Karpas-422 (cell line): ENCODE data around the gene PAEP. TPM values are rescaled to one million over a fixed set of nuclear protein-coding genes. Genes with fewer than 3 reads are reported as not detected.
"Not testable (repeated sequence)": the region's sequence is repeated elsewhere in the genome, so short reads cannot be mapped to it uniquely, and the experiment has no call there.

Experiments used
- DNase-seq: peaks from one replicate; pipeline ENCODE4 v3.0.0-alpha.2; 2015
- H2AFZ ChIP-seq: fragments of 200-600 bp; sonication (generic); 2 replicates; pipeline ENCODE4 v1.6.1; 2014; ENCODE audit warnings: antibody characterized with exemption, low read length, mixed read lengths
- H3K27ac ChIP-seq: fragments of 200-600 bp; sonication (generic); 2 replicates; pipeline ENCODE4 v1.5.1; 2014; ENCODE audit warnings: mild to moderate bottlenecking, low read length, moderate library complexity
- H3K27me3 ChIP-seq: fragments of 200-600 bp; sonication (generic); 2 replicates; pipeline ENCODE4 v1.6.1; 2014; ENCODE audit warnings: low read length, mixed read lengths
- H3K36me3 ChIP-seq: fragments of 200-600 bp; sonication (generic); 2 replicates; pipeline ENCODE4 v1.6.1; 2014; ENCODE audit warnings: low read length, mixed read lengths; ENCODE audit not compliant: insufficient read depth
- H3K4me1 ChIP-seq: fragments of 200-600 bp; sonication (generic); 2 replicates; pipeline ENCODE4 v1.6.1; 2014; ENCODE audit warnings: mild to moderate bottlenecking, low read length, mixed read lengths
- H3K4me2 ChIP-seq: fragments of 200-600 bp; sonication (generic); 2 replicates; pipeline ENCODE4 v1.6.1; 2014; ENCODE audit warnings: low read length, low read depth, mild to moderate bottlenecking; ENCODE audit not compliant: poor library complexity, severe bottlenecking
- H3K4me3 ChIP-seq: fragments of 200-600 bp; sonication (generic); 2 replicates; pipeline ENCODE4 v1.5.1; 2014; ENCODE audit warnings: mild to moderate bottlenecking, antibody characterized with exemption, low read length, mixed read lengths
- H3K79me2 ChIP-seq: fragments of 200-600 bp; sonication (generic); 2 replicates; pipeline ENCODE4 v1.6.1; 2014; ENCODE audit warnings: mild to moderate bottlenecking, low read length, mixed read lengths
- H3K9ac ChIP-seq: fragments of 200-600 bp; sonication (generic); 2 replicates; pipeline ENCODE4 v1.6.0; 2014; ENCODE audit warnings: low read length
- H3K9me2 ChIP-seq: fragments of 200-600 bp; sonication (generic), shearing (Covaris generic); replicated peaks from 2 replicates; pipeline ENCODE4 v1.6.0; 2014; ENCODE audit warnings: mild to moderate bottlenecking, low read length, moderate library complexity; ENCODE audit not compliant: insufficient read depth
- H3K9me3 ChIP-seq: fragments of 300-700, 200-600 bp; sonication (generic); 2 replicates; pipeline ENCODE4 v1.6.1; 2014; ENCODE audit warnings: low read length, mixed read lengths
- H4K20me1 ChIP-seq: fragments of 200-600 bp; sonication (generic); 2 replicates; pipeline ENCODE4 v1.6.1; 2014; ENCODE audit warnings: mild to moderate bottlenecking, antibody characterized with exemption, low read length, low read depth; ENCODE audit not compliant: insufficient read depth
- total RNA-seq: library from RNA; depleted of rRNA; stranded (reverse); fragments of >200 nt; shearing (Covaris generic); gene quantifications from 2 replicates; pipeline ENCODE4 v1.2.3, GENCODE V29; 2014; ENCODE audit warnings: low replicate concordance

PAEP gene
- total RNA-seq, 1 experiment from 2014 or later, result not detected

DNA sequence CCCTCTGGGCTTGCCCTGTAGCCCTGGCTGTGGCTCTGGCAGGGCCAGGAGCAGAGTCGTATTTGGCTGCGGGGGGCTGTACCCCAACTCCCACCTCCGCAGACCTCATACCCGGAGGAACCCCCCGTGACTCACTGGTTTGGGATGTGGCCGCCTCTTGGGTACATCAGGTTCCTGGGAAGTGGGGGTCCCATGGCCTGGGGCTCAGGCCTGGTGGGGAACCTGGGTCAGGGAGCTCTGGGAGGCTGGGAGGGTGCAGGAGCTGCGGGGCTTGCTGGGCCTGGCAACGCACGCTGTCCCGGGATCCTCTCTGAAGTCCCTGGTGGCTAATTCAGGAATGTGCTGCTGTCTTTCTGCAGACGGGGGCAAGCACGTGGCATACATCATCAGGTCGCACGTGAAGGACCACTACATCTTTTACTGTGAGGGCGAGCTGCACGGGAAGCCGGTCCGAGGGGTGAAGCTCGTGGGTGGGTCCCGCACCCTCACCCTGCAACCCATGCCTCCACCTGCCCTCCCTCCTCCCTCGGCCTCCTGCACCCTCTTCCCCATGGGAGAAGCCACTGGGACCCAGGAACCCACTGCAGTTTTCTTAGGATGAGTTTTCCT, 37.9 kb upstream of the PAEP start:
- H3K9ac ChIP-seq, result no peak overlapping the region
- H2AFZ ChIP-seq, result no peak overlapping the region
- H4K20me1 ChIP-seq, result no peaks in the 10 kb centered on the region
- no peaks in the 10 kb centered on the region for H3K27me3 ChIP-seq
- no peak for DNase-seq
- H3K4me3 ChIP-seq, result no peak overlapping the region
- no peaks in the 10 kb centered on the region for H3K9me3 ChIP-seq
- H3K36me3 ChIP-seq, result no peaks in the 10 kb centered on the region
- H3K27ac ChIP-seq, result no peak overlapping the region
- H3K79me2 ChIP-seq, result no peaks in the 10 kb centered on the region
- H3K4me1 ChIP-seq, result no peaks in the 10 kb centered on the region
- no peak overlapping the region for H3K4me2 ChIP-seq
- no peaks in the 10 kb centered on the region for H3K9me2 ChIP-seq

DNA sequence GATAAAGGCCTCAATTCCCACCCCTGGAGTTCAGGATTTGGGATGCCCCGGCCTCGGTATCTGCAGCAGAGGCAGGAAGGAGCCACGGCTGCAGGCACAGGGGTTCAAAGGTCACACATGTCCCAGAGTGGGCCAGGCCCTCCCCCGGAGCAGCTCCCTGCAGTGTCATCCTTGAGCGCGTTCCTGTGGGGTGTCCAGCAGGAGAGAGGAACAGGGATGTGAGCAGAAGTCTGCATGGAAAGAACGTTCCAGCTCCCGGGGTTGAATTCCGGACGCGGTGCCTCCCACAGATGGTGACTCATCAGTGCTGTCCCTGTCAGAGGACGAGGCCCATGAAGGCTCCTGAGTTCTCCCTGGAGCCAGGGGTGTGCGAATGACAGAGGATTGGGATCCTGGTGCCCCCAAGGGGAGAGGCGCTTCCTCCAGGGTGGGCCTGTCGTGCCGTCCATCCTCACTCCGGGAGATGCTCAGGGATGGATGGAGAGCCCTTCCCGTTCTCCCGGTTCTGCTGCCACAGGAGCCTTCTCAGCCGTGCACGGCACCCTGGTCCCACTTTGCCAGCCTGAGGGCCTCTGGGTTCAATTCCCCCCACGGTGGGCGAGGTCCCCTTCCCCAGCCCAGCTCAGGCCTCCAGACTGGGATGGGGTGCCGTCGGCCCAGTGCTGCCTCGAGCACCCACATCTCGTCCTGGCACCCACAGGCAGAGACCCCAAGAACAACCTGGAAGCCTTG, 37.3 kb upstream of the PAEP start:
- H3K9me3 ChIP-seq, result no peaks in the 10 kb centered on the region
- H3K27me3 ChIP-seq, result no peaks in the 10 kb centered on the region
- no peak overlapping the region for H3K4me2 ChIP-seq
- no peaks in the 10 kb centered on the region for H3K4me1 ChIP-seq
- no peaks in the 10 kb centered on the region for H3K79me2 ChIP-seq
- H3K27ac ChIP-seq, result no peak overlapping the region
- H3K9me2 ChIP-seq, result no peaks in the 10 kb centered on the region
- no peak for DNase-seq
- H2AFZ ChIP-seq, result no peak overlapping the region
- H3K4me3 ChIP-seq, result no peak overlapping the region
- H4K20me1 ChIP-seq, result no peaks in the 10 kb centered on the region
- H3K9ac ChIP-seq, result no peak overlapping the region
- H3K36me3 ChIP-seq, result no peaks in the 10 kb centered on the region

DNA sequence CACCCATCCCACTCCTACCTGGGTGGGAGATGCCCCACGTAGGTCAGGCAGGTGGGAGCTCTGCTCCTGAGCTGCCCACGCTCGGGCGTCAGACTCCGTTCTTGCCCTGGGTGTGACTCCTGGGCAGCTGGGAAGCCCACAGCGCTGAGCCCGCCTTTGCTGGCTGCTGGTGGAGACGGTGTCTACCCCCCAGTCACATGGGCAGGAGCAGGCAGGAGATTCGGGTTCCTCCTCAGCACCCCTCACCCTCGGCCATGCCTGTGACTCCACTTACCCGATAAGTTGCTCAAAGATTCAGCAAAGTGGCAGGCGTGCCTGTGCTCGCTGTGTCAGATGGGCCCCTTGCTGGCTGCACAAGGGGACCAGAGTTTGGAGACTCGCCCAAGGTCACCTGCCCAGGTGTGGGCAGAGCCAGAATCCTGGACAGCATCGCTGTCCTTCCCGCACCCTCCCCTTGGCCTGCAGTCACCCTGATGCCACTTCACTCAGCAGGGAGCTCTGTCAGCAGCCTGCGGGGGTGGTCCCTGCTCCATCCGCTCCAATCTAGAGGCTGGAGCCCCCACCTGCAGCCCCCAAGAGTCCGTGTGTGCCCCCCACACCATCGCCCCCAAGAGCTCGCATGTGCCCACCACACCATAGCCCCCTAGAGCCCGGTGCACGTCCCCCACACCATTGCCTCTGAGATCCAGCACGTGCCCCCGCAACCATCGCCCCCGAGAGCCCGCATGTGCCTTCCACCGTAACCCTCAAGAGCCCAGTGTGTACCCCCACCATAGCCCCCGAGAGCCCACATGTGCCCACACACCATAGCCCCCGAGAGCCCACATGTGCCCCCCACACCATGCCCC, 36.1 kb upstream of the PAEP start:
- Histone ChIP-seq H3K9me2 (no peaks in the 10 kb centered on the region), H3K9me3 (no peaks in the 10 kb centered on the region), H3K4me3 (no peak overlapping the region), H3K79me2 (no peaks in the 10 kb centered on the region), H2AFZ (no peak overlapping the region), H3K27ac (no peak overlapping the region), H3K4me2 (no peak overlapping the region), H3K9ac (no peak overlapping the region), H4K20me1 (no peaks in the 10 kb centered on the region), H3K36me3 (no peaks in the 10 kb centered on the region), H3K27me3 (no peaks in the 10 kb centered on the region), H3K4me1 (no peaks in the 10 kb centered on the region)
- no peak for DNase-seq

DNA sequence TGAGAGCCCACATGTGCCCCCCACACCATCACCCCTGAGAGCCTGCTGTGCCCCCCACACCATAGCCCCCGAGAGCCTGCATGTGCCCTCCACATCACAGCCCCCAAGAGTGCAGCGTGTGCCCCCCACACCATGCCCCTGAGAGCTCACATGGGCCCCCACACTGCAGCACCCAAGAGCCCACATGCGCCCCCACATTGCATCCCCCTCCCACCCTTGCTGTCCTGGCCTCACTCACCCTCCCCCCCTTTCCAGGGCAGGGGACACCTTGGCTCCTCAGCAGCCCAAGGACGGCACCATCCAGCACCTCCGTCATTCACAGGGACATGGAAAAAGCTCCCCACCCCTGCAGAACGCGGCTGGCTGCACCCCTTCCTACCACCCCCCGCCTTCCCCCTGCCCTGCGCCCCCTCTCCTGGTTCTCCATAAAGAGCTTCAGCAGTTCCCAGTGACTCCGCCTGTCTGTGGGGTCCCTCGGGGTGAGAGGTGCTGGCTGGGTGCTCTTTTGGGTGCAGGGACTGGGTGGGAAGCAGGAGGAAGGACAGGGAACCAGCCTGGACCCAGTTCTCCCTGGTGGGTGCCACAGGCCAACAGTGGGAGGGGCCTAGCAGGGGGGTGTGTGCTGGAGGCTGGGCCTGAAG, 35.3 kb upstream of the PAEP start:
- H3K9me2 ChIP-seq, result no peaks in the 10 kb centered on the region
- H3K79me2 ChIP-seq, result no peaks in the 10 kb centered on the region
- H2AFZ ChIP-seq, result no peak overlapping the region
- no peaks in the 10 kb centered on the region for H3K9me3 ChIP-seq
- no peak overlapping the region for H3K4me3 ChIP-seq
- H3K9ac ChIP-seq, result no peak overlapping the region
- no peak for DNase-seq
- no peaks in the 10 kb centered on the region for H3K36me3 ChIP-seq
- no peaks in the 10 kb centered on the region for H4K20me1 ChIP-seq
- H3K4me2 ChIP-seq, result no peak overlapping the region
- no peak overlapping the region for H3K27ac ChIP-seq
- H3K27me3 ChIP-seq, result no peaks in the 10 kb centered on the region
- H3K4me1 ChIP-seq, result no peaks in the 10 kb centered on the region

DNA sequence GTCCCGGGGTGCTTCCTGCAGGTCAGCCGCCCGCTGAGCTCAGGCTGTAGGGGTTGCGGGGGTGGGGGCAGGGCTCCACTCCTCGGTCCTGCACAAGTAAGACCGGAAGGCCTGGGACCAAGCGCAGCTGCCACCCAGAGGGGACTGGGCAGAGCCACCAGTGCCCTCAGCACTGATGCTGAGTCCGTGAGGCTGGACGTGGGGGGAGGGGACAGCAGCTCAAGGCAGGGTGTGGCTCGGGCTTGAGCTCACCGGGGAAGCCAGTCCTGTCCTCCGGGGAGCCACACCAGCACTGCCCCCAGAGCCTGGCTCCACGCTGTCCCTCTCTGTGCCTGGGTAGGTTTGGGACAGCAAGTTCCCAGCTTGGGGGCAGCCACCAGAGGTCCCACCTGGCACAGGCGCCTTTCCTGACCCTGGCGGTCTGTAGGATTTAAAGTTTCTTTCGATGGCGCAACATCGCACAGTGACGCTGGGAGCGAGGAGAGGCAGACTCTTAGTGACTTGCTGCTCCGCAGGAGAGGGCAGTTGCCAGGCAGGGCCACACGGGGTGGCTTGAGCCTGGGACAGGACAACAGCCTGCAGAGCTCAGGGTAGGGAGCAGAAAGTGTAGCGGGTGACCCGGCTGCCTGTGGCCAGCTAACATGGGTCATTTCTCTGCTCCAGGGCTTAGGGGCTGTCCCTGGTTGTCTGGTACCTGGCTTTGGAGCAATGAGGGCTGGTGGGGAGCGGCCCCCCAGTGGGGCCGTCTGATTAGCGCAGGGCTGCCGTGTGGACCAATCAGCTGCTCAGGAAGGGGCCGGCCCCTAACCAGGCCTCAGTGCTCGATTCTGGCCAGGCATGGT, 34.6 kb upstream of the PAEP start:
- H4K20me1 ChIP-seq, result no peaks in the 10 kb centered on the region
- H3K79me2 ChIP-seq, result no peaks in the 10 kb centered on the region
- H3K9me3 ChIP-seq, result no peaks in the 10 kb centered on the region
- H3K9me2 ChIP-seq, result no peaks in the 10 kb centered on the region
- no peaks in the 10 kb centered on the region for H3K4me1 ChIP-seq
- no peak overlapping the region for H3K9ac ChIP-seq
- no peak overlapping the region for H2AFZ ChIP-seq
- no peak overlapping the region for H3K27ac ChIP-seq
- H3K4me2 ChIP-seq, result no peak overlapping the region
- no peaks in the 10 kb centered on the region for H3K36me3 ChIP-seq
- H3K27me3 ChIP-seq, result no peaks in the 10 kb centered on the region
- DNase-seq, result no peak
- H3K4me3 ChIP-seq, result no peak overlapping the region

DNA sequence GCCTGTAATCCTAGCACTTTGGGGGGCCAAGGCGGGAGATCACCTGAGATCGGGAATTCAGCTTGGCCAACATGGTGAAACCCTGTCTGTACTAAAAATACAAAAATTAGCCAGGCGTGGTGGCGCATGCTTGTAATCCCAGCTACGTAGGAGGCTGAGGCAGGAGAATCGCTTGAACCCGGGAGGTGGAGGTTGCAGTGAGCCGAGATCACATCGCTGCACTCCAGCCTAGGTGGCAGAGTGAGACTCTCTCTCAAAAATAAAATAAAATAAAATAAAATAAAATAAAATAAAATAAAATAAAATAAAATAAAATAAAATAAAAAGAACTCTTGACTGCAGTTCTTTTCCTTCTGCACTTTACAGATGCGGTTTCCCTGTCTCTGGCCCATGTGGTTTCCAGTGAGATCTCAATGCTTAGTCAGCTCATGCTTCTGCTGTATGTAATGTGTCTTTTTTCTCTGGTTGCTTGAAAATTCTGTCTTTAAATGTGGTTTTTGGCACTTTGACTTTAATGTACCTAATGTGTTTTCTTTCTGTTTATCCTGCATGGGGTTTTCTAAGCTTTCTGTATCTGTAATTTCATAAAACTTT, 32.6 kb upstream of the PAEP start:
- DNase-seq, H3K36me3 ChIP-seq, H4K20me1 ChIP-seq, H3K27me3 ChIP-seq, H3K4me1 ChIP-seq, H3K9ac ChIP-seq, H2AFZ ChIP-seq, H3K9me2 ChIP-seq, H3K79me2 ChIP-seq, H3K27ac ChIP-seq, H3K4me2 ChIP-seq, H3K9me3 ChIP-seq, H3K4me3 ChIP-seq: not testable (repeated sequence)

DNA sequence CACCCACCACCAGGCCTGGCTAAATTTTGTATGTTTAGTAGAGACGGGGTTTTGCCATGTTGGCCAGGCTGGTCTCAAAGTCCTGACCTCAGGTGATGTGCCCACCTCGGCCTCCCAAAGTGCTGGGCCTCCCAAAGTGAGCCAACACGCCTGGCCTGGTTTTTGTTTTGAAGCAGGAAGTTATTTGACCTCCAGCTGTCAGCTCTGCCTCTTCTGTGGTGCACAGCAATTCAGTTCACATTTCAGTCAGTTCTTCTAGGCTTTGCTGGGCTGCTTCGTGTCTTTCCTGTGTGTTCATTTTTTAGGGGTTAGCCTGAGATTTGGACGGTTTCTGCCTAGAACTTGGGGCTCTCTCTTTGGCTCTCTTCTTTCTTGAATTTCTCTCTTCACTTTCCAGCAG, 31.4 kb upstream of the PAEP start:
- Histone ChIP-seq H3K9me2 (no peaks in the 10 kb centered on the region), H3K4me2 (no peak overlapping the region), H3K4me3 (no peak overlapping the region), H3K27ac (no peak overlapping the region), H4K20me1 (no peaks in the 10 kb centered on the region), H3K36me3 (no peaks in the 10 kb centered on the region), H3K4me1 (peaks cover 3% of the 10 kb centered on the region), H2AFZ (no peak overlapping the region), H3K9ac (no peak overlapping the region), H3K79me2 (no peaks in the 10 kb centered on the region), H3K9me3 (no peaks in the 10 kb centered on the region), H3K27me3 (no peaks in the 10 kb centered on the region)
- DNase-seq, result no peak
